HTERT RPE-1 (cell line): ENCODE measurements around the gene VPS9D1.

Source experiments
- in situ Hi-C: fragments of 300-500 bp; cut with MboI; formaldehyde crosslinking; loops from 4 replicates; pipeline ENCODE4 v1.14.3; 2020; ENCODE audit warnings: low sequenced_read_pairs

The VPS9D1 gene, protein sequence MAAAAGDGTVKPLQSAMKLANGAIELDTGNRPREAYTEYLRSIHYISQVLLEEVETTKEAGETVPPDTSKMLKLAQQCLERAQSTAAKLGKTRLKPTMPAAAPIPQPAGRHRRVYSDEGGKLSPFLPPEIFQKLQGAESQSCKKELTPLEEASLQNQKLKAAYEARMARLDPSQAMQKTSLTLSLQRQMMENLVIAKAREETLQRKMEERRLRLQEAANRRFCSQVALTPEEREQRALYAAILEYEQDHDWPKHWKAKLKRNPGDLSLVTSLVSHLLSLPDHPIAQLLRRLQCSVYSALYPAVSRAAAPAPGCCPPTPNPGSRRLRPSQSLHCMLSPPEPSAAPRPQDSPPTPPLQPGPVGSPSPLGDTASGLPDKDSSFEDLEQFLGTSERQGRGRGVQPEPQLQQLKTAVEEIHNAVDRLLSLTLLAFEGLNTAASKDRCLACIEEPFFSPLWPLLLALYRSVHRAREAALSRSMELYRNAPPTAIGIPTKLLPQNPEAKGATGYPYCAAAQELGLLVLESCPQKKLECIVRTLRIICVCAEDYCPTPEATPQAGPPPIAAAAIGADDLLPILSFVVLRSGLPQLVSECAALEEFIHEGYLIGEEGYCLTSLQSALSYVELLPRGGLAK

DNA sequence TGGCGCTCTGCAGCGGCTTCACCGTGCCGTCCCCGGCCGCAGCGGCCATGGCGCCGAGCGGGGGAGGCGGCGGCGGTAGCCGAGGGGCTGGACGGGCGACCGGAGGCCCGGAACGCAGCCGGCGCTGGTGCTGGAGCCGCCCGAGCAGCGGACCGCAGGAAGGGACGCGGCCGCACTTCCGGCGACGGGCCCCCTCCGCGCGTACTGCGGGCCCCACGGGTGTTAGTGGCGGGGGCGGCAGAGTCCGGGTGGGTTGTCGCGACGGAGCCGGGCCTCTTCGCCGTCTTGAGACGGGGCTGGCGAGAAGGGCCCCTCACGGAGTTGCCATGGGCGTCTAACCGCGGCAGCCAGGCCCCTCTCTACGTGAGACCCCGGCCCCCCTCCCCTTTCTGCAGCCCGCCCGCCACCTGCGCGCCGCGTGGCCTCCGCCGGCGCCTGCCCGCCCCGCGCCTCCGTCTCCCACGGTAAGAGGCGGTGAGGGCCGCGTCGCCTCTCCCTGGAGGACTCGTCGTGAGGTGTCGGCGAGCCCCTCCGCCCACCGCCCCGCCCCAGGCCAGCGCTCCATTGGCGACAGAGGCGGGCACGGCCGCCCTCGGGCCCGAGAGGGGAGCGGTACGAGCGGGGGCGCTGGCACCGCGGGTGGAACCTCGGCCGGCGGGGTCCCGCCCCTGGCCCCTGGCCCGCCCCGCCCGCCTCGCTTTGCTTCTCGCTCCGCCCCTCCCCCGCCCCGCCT is at the start of gene VPS9D1, which contains the start of gene ZNF276:
TSS of gene VPS9D1 (minus strand) at position 86 of the 733 bp plus-strand sequence. CDS start at position 49, 37 bp downstream.
TSS of gene ZNF276 (plus strand) at position 725 of the 733 bp plus-strand sequence. CDS start 104 bp downstream, outside the sequence.
- in situ Hi-C loops: no loop called here

- in situ Hi-C loops: no loop called here
Observed at GRCh38 chr16:89770367-89770766, 49.7 kb upstream of the VPS9D1 start.

- in situ Hi-C loops: no loop called here
Observed at GRCh38 chr16:89765292-89765830, 44.7 kb upstream of the VPS9D1 start.

DNA sequence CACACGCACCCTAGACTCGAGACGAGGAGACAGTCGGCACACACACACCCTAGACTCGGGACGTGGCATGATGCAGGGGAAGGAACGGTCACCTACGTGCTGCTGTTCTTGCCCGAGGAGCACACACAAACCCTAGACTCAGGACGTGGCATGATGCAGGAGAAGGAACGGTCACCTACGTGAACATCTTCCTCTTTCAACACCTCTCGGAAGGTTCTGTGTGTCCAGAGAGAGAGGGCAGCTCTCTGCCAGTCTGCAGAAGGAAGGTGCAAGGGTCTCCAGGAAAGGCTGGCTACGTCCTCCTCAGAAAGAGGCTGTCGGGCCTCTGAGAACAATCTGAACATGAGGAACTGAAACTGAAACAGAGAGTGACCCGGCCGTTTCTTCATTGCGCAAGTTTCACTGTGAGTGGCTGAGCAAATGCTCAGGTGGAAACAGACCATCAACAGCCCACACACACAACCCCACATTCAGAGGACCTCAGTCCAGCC is 44.1 kb upstream of the VPS9D1 start:
- in situ Hi-C loops: no loop called here

GRCh38 chr16:89761304-89761922 is 40.7 kb upstream of the VPS9D1 start:
- in situ Hi-C loops: no loop called here

DNA sequence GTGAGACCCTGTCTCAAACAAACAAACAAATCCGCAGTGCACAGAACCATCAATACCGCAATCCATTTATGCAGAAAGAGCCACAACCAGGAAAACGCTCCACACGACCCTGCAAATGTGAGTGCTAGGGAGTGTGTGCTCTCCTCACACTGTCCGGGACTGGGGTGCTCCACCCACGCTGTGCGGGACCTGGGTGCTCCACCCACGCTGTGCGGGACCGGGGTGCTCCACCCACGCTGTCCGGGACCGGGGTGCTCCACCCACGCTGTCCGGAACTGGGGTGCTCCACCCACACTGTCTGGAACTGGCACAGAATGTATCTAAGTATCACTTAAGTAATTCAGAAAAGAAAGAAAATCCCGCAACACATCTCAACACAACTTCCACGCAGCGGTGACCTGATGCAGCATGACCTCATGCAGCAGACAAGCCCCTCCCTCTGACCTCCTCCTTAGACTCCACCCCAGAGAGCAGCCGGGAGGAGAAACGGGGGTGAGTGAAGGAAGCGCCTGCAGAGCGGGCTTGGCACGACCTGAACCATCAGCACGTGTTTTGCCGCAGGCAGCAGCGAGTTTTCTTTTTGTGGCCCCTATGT is 39.1 kb upstream of the VPS9D1 start:
- in situ Hi-C loops: no loop called here

DNA sequence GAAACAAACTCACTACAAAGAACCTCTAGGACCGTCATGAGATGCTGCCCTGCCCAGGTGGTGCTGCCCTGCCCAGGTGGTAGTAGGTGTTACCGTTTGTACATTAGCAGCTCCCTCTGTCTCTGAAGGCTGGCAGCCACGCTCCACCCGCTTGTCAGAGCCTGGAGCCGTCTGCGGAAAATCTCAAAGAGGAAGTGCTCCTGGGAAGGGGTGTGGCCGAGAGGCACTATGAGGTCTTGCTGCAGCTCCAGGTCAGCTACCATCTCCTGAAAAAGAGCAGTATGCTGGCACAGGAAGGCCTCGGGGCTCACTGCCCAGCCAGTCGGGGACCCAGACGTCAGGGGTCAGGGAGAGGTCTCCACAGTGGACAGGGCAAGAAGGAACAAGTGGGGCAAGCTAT is 28.9 kb upstream of the VPS9D1 start:
- in situ Hi-C loops: no loop called here

DNA sequence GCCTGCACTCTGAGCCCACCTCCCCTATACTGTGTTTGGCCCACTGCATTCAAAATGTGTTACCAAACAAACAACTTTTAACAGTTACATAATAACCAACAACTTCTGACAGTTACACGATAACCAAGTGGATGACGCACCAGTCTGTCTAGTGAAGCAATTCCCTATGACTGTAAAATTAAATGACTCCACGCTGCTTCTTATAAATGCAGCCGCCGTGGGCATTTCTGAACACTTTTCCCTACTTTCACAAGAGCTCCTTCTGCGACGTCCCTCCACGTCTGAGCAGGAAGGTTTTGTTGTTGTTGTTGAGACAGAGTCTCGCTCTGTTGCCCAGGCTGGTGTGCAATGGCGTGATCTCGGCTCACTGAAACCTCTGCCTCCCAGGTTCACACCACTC is 28.2 kb upstream of the VPS9D1 start:
- in situ Hi-C loops: no loop called here

DNA sequence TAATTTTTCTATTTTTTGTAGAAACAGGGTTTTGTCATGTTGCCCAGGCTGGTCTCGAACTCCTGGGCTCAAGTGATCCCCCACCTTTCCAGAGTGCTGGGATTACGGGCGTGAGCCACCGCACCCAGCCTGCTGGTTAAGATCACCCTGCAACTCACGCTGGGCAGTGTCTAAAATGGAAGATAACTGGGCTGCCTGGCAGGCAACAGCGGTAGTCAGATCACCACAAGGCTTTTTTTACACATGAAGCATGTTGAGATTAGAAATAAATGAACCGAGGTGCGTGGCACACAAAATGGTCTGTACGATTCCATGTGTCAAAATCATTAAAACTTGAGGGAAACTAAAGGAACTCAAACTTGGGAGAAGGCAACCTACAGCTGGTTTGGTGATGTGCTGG is 27.4 kb upstream of the VPS9D1 start:
- in situ Hi-C loops: no loop called here

GRCh38 chr16:89746043-89746442 is 25.3 kb upstream of the VPS9D1 start:
- in situ Hi-C loops: no loop called here

DNA sequence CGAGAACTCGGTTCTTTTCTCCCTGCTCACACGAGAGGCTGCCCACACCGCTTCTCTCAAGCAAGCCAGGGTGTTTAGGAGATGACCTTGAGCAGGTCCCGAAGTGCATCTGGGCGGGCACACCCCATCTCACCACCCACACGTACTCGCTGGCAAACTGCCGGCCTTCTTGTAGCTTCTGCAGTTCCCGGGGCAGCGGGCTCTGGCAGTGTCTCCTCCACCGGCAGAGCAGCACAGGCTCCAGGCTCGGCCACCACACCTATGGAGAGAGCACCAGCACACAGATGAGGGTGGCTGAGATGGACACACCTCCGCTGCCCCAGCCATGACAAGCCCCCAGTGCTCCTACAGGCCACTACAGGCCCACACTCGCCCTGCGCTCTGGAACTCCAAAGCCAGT is 24.1 kb upstream of the VPS9D1 start:
- in situ Hi-C loops: no loop called here

- in situ Hi-C loops: no loop called here
Observed at GRCh38 chr16:89742948-89743347, 22.2 kb upstream of the VPS9D1 start.

- in situ Hi-C loops: no loop called here
Observed at GRCh38 chr16:89741342-89742014, 20.8 kb upstream of the VPS9D1 start.

- in situ Hi-C loops: no loop called here
Observed at GRCh38 chr16:89739383-89739782, 18.7 kb upstream of the VPS9D1 start.

DNA sequence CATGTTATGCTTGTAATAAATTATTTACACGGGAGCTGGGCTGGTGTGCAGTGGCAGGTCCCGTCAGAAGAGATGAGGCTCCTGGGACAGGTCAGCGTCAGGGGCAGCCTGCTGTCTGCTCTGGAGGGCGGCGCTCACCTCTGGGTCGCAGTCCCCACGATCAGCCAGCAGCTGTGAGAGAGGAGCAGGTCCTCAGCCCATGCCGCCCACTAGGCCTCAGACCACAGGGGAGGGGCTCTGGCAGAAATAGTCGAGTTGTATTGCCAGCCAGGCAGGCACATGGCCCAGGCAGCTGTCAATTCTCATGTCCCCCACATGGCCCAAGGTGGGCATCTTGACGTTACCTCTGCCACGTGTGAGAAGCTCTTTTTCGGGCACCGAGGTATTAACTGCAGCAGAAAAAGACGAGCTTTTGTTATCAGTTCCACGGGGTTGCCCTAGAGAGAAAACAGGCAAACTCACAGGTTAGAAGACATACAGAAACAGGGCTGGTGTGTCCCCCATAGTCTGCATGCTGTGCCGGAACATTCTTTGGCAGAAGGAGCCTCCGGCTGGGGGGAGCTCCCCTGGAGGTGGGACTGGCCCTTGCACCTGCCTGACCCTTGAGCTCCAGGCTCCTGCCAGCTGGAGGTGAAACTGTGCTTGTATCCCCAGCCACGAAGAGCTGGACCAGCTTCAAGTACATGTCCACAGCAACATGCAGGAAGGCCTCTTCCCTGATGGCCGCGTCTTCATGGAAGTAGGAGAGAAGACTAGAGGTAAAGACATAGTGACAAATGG is 18.0 kb upstream of the VPS9D1 start:
- in situ Hi-C loops: no loop called here

- in situ Hi-C loops: no loop called here
Observed at GRCh38 chr16:89738072-89738377, 17.3 kb upstream of the VPS9D1 start.

DNA sequence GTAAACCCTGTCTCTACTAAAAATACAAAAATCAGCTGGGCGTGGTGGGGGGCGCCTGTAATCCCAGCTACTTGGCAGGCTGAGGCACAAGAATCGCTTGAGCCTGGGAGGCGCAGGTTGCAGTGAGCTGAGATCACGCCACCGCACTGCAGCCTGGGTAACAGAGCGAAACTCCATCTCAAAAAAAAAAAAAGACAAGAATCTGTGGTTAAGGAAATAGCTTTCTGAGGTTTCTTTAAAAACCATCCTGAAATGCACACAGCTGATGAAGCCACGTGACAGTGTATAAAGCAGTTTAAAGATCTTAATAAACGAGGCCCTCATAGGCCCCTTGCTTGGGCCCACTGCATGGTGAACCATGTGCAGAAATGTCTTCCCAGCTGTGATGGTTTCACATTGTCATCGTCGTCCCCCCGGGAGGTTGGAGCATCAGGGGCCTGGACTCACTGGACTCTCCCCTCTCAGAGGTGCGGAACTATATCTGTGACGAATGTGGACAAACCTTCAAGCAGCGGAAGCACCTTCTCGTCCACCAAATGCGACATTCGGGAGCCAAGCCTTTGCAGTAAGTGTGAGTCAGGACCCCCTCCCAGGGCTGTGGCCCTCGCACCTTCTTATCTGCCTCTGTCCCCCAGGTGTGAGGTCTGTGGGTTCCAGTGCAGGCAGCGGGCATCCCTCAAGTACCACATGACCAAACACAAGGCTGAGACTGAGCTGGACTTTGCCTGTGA is 16.8 kb upstream of the VPS9D1 start:
- in situ Hi-C loops: no loop called here

GRCh38 chr16:89736554-89736953 is 15.9 kb upstream of the VPS9D1 start:
- in situ Hi-C loops: no loop called here

DNA sequence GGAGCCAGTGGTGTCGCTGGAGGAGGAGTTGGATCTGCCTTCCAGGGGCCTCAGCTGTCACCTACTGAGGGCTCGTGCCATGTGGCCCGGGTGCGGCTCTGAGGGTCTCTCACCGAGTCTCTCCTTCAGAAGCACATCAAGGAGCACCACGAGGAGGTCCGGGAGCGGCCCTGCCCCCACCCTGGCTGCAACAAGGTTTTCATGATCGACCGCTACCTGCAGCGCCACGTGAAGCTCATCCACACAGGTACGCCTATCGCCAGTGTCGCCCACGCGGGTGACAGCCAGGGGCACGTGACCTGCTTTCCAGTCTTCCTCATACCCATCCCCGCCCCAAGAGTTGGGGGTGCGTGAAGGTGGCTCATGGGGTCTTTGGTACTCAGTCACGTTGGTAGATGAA is 13.1 kb upstream of the VPS9D1 start:
- in situ Hi-C loops: no loop called here
